Parathyroid adenoma (tissue), 2 donors: Measurements from ENCODE around the gene ZNF677.
A peak's percentile ranks its signal among the peaks of the same experiment; 100 is the strongest.
"Not testable (repeated sequence)": the region's sequence is repeated elsewhere in the genome, so short reads cannot be mapped to it uniquely, and the experiment has no call there.

ENCODE experiments used
- H2AFZ ChIP-seq: fragments of 300-600 bp; sonication (generic); one replicate; pipeline ENCODE4 v1.7.0; 2017; ENCODE audit warnings: antibody characterized with exemption, mild to moderate bottlenecking
- H3K27ac ChIP-seq: fragments of 300-600 bp; sonication (generic); one replicate; pipeline ENCODE4 v1.7.0; 2017
- H3K27me3 ChIP-seq: fragments of 300-600 bp; sonication (generic); one replicate; pipeline ENCODE4 v1.7.0; 2017; ENCODE audit warnings: low read length; ENCODE audit not compliant: control insufficient read depth, insufficient read depth
- H3K36me3 ChIP-seq: fragments of 300-600 bp; sonication (generic); one replicate; pipeline ENCODE4 v1.7.0; 2017; ENCODE audit warnings: low read length; ENCODE audit not compliant: control insufficient read depth, insufficient read depth
- H3K4me1 ChIP-seq: fragments of 300-600 bp; sonication (generic); one replicate; pipeline ENCODE4 v1.7.0; 2017; ENCODE audit warnings: control low read depth
- H3K4me2 ChIP-seq: fragments of 300-600 bp; sonication (generic); one replicate; pipeline ENCODE4 v1.7.0; 2017; ENCODE audit warnings: low read length
- H3K4me3 ChIP-seq: fragments of 300-600 bp; sonication (generic); one replicate; pipeline ENCODE4 v1.7.0; 2017; ENCODE audit warnings: low read depth, low read length
- H3K79me2 ChIP-seq: fragments of 300-600 bp; sonication (generic); one replicate; pipeline ENCODE4 v1.7.0; 2017; ENCODE audit warnings: control low read depth
- H3K9ac ChIP-seq: fragments of 300-600 bp; sonication (generic); one replicate; pipeline ENCODE4 v1.7.0; 2017; ENCODE audit warnings: mild to moderate bottlenecking
- H3K9me3 ChIP-seq: fragments of 300-600 bp; sonication (generic); one replicate; pipeline ENCODE4 v1.7.0; 2017; ENCODE audit warnings: low read length; ENCODE audit not compliant: control insufficient read depth
- CTCF ChIP-seq: fragments of 300-600 bp; sonication (generic); IDR thresholded peaks from one replicate; pipeline ENCODE4 v1.7.0; 2017; ENCODE audit warnings: antibody characterized with exemption, mild to moderate bottlenecking
- donor health status: primary hyperparathyroidism.

ZNF677 gene

GRCh38 chr19:53254411-53255341 is at the start of gene ZNF677:
TSS of gene ZNF677 (minus strand) at chr19:53254873. CDS start at chr19:53251550, 3,323 bp downstream.
- no peak within 1 kb of the TSS for H3K9ac ChIP-seq
- TF ChIP-seq CTCF, result no peak

GRCh38 chr19:53301341-53301740 is 46.7 kb upstream of the ZNF677 start:
- H3K79me2 ChIP-seq, H3K9ac ChIP-seq, H3K4me3 ChIP-seq, H3K27me3 ChIP-seq, H2AFZ ChIP-seq, H3K4me2 ChIP-seq, H3K27ac ChIP-seq, H3K4me1 ChIP-seq, H3K9me3 ChIP-seq, H3K36me3 ChIP-seq: not testable (repeated sequence)

More at GRCh38 chr19:53254411-53255341, at the start of gene ZNF677:
- H3K9me3 ChIP-seq, result no peaks in the 10 kb centered on the region
- peak within 1 kb of the TSS; percentile 97 for H3K4me3 ChIP-seq
- H2AFZ ChIP-seq, result peak within 1 kb of the TSS; percentile 68
- H3K4me1 ChIP-seq, result no peaks in the 10 kb centered on the region
- H3K4me2 ChIP-seq, result peak within 1 kb of the TSS; percentile 96
- no peaks in the 10 kb centered on the region for H3K27me3 ChIP-seq
- no peaks in the 10 kb centered on the region for H3K79me2 ChIP-seq
- H3K36me3 ChIP-seq, result no peaks in the 10 kb centered on the region
- peak within 1 kb of the TSS; percentile 47 for H3K27ac ChIP-seq

GRCh38 chr19:53294786-53295441 is 40.2 kb upstream of the ZNF677 start:
- TF ChIP-seq CTCF, result no peak
- Histone ChIP-seq H3K9me3 (peaks cover 3% of the 10 kb centered on the region), H3K79me2 (no peaks in the 10 kb centered on the region), H3K4me2 (no peak overlapping the region), H3K27me3 (no peaks in the 10 kb centered on the region), H3K4me1 (no peaks in the 10 kb centered on the region), H3K9ac (no peak overlapping the region), H3K36me3 (no peaks in the 10 kb centered on the region), H3K4me3 (no peak overlapping the region), H2AFZ (no peak overlapping the region), H3K27ac (no peak overlapping the region)

DNA sequence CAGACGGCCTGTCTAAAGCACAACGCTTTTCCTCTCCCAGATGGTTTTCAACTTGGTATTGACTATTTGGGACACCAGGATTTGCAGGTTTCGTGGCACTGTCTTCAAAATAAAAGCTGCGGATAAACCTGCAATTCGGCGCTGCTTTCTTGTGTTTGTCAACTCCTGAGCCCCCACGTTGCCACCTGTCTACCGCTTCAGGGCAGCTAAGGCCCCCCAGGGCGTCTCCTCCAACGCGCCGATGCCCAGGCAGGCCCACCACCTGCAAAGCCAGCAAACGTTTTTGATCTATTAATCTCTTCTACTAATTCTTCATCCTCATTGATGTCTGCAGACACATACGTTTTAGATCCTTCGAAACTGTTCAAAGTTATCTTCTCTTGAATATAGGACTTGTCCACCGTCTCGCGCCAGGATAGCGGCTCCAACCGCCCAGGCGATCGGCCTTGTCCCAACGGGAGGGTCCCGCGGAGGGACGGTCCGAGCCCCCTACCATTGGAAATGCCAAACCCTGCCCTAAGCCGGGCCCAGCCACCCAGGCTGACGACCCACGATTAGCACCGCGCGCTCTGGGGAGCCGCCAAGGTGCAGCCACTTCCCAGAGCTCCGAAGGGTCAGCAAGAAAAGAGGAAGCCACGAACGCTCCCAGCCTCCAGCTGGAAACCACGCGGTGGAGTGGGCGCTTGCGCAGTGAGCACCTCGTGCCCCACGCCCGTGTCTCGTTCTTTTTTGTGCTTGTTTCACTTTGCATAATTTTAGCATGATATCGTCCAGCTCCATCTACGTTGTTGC is 36.3 kb upstream of the ZNF677 start:
- Histone ChIP-seq H3K4me1 (no peaks in the 10 kb centered on the region), H3K9me3 (peaks cover 3% of the 10 kb centered on the region), H3K4me3 (no peak overlapping the region), H3K27me3 (no peaks in the 10 kb centered on the region), H3K4me2 (no peak overlapping the region), H3K36me3 (no peaks in the 10 kb centered on the region), H2AFZ (no peak overlapping the region), H3K79me2 (no peaks in the 10 kb centered on the region), H3K27ac (no peak overlapping the region), H3K9ac (no peak overlapping the region)
- no peak for TF ChIP-seq CTCF

GRCh38 chr19:53285087-53285486 is 30.4 kb upstream of the ZNF677 start:
- TF ChIP-seq CTCF, result no peak
- Histone ChIP-seq H3K4me1 (no peaks in the 10 kb centered on the region), H3K9me3 (no peaks in the 10 kb centered on the region), H3K27ac (no peak overlapping the region), H3K4me2 (no peak overlapping the region), H2AFZ (no peak overlapping the region), H3K36me3 (no peaks in the 10 kb centered on the region), H3K4me3 (no peak overlapping the region), H3K27me3 (no peaks in the 10 kb centered on the region), H3K9ac (no peak overlapping the region), H3K79me2 (no peaks in the 10 kb centered on the region)

DNA sequence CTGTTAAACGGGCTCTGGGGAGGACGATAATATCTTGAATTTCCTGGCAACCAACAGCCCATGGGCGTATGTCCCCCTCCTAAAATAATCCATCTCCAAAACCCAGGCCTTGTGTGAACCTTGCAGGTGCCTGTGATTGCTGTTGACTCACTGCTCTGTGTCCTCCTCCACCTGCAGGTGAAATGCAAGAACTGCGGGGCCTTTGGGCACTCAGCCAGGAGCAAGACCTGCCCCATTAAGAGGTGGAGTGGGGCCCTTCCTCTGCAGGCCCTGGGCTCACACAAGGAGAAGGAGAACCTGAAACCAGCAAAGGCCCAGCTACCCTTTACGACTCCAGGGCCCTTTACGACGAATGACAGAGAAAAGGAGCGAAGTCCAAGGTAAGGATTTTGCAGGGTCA is 27.3 kb upstream of the ZNF677 start:
- H3K4me1 ChIP-seq, H3K27ac ChIP-seq, H3K9ac ChIP-seq, H2AFZ ChIP-seq, H3K4me3 ChIP-seq, H3K36me3 ChIP-seq, H3K27me3 ChIP-seq, H3K79me2 ChIP-seq, H3K9me3 ChIP-seq, H3K4me2 ChIP-seq: not testable (repeated sequence)
